HG03066 (cell line): ENCODE measurements around the gene ARHGEF16.

Experiments used
- ATAC-seq: cut with Tn5 transposase; IDR thresholded peaks from one replicate; pipeline ENCODE4 v1.9.1; 2021; ENCODE audit warnings: low read depth; ENCODE audit not compliant: unreplicated experiment

The ARHGEF16 gene

DNA sequence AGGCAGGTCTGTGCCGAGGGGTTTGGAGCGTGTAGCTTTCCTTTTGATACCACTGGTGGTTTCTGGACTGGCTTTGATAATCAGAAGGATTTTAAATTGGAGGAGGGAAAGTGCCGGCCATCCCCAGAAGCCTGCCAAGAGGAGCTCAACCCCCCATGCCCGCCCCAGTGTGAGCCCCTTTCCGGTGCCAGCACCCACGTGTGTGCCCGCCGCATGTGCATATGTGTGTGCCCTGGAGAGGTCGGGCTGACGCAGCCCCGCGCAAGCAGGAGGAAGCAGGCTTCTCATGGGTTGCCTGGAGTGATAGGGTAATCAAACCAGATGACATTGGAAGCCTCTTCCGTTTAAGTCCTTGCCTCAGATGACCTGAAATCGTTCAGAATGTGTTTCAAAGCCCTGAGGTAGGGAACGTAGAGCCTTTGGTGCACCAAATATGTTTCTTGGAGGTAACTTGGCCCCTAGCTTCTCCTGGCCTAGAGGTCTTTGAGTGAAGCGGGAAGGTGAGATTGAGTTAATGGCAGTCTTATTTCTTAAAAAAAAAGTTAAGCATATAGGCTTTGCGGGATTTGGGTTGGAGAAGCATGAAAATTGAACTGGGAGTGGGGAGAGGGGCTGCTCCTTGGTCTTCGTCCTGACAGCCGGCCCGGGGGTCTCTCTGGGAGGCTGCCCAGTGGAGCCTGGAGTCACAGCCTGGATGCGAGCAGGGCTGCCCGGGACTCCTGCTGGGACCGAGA lies 34.1 kb upstream of the ARHGEF16 start:
- no peak for ATAC-seq

DNA sequence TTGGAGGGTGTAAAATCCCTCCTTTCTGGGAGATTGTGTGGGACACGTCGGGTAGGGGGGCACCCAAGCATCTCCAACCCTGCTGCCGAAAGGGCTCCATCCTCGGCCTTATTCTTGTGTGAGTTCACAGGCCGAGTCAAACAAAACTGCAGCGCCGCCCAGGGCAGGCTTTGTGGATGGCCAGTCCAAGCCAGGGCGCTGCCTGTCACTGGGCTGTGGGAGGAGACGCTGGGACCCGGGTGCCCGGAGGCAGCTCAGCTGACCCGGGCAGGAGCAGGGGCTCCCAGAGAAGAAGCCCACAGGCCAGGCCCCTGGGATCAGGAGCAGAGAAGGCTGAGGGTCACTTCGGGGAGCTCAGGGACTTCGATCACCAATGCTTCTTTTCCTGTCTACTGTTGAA lies 31.8 kb upstream of the ARHGEF16 start:
- no peak for ATAC-seq

DNA sequence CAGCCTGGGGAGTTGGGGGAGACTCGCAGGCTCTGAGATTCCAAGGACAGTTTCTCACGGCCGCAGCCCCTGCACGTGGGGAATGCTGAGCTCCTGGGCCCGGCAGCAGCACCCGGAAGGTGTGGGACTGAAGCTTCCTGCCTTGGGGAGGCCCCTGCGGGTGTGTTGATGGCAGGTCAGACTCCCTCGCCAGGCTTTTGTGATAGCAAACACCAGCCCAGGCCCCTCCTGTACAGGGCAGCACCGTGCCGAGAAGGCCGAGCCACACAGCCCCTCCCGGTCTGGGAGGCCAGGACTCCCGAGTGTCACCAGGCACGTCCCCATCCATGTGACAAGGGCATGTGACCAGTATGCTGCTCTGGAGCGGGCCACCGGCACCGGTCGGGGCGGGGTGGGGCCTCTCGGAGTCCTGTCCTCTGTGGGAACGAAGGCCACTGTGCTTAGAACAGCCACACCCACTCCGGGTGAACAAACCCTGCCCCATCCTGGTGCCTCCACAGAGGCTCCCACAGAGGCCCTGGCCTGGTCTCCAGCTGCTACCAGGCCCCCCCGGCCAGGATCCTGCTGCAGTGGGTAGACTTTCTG lies 31.1 kb upstream of the ARHGEF16 start:
- ATAC-seq, result no peak

DNA sequence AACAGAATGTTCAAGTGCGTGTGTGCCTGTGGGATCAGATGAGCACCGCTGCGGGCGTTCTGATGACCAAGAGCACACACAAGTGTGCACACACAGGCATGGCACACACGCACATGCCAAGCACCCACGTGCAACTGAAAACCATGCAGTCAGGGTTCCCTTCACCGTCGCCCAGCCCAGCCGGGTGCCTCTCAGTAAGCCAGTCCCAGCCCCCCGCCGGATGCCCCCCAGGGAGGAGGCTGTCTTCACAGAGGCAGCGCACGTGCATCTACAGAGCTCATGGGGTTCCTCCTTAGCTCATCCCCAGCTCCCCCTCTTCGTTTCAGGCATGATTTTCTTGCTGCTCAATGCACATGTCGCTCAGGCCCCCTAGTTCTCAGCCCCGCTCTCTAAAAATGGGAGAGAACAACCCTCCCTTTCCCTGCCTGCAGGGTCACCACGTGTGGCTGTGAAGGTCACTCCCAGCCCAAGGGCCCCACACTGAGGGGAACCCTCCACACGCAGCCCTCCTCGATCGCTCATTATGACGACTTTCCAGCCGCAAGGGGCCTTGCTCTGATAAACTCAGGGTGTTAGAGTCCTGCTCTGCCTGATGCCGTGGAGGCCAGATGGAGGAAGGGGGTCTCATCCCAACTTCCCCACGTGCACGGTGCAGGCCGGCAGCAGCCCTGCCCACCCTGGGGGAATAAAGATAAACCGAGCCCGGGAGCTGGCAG lies 30.4 kb upstream of the ARHGEF16 start:
- no peak for ATAC-seq

DNA sequence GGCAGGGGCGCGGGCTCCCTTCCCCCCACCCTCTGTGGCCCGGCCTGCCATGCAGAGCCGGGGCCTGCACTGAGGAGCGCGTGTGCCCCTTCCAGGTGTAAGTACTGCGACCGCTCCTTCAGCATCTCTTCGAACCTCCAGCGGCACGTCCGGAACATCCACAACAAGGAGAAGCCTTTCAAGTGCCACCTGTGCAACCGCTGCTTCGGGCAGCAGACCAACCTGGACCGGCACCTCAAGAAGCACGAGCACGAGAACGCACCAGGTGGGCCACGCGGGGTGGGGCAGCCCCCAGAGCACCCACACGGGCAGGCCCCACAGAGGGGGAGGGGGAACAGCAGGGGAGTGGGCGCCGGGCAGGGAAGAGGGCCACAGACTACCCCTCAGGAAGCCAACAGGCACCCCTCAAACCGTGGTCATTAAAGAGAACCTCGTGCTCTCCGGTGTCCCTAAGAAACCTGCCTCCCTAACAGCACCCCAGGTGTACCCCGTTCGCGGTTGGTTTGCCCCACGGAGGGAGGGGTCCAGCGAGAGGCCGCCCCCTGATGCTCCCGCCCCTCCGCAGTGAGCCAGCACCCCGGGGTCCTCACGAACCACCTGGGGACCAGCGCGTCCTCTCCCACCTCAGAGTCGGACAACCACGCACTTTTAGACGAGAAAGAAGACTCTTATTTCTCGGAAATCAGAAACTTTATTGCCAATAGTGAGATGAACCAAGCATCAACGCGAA lies 28.8 kb upstream of the ARHGEF16 start:
- ATAC-seq, result no peak

DNA sequence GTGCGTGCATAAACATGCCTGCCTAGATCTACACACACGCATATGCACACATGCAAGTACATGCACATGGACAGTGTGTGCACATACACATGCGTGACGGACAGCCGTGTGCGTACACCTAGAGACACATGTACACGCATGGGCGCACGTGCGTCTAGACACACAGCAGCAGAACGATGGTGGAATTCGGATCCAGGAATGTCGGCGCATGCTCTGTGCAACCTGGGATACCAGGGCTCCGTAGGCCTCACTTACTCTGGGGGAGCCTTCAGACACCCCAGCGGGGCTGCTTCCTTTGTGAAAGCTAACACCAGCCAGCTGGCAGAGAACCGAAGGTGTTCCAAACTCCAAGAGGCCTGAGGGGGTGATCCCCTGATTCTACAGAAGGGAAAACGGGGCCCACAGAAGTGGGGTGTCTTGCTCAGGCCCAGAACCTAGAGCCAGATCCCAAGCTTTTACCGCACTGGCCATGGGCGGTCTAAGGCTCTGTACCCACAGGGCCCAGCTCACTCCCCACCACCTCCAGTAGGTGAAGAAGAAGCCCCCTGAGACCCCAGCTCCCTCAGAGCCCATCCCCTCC lies 27.4 kb upstream of the ARHGEF16 start:
- no peak for ATAC-seq

DNA sequence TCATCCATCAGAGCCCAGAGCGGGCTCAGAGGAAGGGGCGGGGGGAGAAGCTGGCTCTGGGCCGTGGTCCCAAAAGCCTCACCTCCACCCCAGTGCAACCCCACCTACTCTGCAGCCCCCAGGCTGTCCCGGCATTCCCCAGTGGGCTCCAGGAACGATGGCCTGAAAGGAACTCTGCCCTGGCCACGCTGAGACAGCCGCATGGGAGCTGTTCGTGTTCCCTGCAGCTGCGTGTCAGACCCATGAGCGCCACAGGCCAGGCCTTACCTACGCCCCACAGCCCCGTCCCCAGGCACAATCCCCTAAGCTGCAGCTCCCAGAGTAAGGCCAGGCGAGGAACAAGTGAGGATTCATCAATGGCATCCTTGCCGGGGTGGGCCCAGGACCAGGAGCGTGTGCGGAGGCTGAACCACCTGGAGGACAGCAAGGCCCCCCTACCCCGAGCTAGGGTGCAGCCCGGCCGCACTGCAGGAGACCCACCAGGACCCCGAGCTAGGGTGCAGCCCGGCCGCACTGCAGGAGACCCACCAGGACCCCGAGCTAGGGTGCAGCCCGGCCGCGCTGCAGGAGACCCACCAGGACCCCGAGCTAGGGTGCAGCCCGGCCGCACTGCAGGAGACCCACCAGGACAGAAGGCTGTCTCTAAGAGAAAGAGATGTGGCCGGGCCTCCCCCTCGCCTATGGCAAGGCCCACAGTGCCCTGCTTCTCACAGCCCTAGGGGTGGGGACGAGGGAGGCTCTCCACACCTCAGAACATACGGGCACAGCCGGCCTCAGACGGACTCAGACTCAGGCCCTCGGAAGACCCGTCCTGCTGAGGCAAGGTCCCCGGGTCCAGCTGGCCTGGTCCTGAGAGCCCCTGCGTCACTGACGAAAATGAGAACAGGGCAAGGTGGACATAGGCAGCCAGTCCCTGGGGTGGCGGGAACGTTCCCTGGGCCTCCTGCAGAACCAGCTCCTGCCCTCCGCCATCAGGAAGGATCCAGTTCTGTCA lies 26.5 kb upstream of the ARHGEF16 start:
- no peak for ATAC-seq

DNA sequence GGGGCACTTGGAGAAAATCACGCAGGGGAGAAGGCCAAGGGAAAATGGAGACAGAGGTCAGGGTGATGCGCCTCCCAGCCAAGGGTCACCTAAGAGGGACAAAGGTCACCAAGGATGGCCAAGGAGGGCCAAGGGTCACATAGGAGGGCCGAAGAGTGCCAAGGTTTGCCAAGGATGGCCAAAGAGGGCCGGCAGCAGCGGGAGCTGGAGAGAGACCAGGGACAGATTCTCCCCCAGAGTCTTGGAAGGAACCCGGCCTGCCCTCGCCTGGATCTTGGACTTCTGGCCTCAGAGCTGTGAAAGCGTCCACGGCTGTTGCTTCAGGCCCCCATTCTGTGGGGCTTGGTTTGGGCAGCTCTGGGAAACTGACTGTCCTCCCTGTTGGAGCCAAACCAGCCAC lies 25.6 kb upstream of the ARHGEF16 start:
- no peak for ATAC-seq

DNA sequence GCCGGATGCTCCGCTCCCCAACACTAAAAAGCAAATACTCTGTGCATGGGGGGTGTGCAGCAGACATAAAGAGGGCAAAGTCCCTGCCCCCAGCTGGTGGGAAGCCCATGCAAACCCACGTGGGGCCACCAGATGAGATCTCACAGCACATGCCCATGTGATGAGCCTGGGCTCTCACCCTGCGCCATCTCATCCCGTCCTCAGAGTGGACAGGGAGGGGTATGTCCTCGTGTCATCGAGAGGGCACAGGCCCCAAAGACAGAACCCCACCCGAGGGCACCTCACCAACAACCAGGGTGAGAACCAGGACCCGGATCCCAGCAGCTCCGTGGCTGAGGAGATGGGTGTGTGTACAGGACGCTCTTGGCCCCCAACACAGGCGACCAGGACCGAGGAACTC lies 25.1 kb upstream of the ARHGEF16 start:
- no peak for ATAC-seq

DNA sequence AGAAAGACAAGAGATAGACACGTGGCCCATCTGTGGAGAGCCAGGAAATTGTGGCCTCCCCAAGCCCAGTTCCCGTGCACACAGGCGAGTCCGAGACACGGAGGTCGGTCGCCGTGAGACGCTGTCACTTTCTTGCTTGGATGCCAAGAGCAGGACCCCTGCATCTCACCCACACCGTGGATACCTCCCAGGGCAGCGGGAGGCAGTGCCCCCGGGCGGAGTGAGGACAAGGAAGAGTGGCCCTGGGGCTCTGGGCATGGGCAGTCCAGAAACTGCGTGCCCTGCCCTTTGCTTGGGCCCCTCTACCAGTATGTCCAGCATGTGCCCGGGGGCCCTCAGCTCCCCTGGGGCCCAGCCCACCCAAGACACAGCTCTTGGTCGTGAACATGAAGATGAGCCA lies 24.7 kb upstream of the ARHGEF16 start:
- ATAC-seq, result no peak

DNA sequence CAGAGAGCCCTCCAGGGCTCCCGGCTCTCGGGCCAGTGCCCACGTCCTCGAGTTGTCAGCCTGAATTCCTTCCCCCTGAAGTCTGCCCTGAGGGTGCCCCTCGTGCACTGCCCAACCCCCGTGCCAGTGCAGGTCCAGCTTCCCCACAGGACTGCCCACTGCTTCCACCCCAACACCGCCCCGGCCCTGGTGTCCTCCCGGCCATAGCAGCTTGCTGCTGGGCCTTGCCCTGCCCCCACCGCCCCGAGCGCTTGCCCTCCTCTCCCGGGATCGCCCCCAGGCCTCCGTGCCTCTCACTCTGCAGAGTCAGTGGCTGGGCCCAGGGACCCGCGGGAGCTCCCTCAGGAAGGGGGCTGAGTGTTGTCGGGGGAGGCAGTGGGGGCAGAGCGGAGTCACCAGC lies 24.1 kb upstream of the ARHGEF16 start:
- ATAC-seq, result no peak

DNA sequence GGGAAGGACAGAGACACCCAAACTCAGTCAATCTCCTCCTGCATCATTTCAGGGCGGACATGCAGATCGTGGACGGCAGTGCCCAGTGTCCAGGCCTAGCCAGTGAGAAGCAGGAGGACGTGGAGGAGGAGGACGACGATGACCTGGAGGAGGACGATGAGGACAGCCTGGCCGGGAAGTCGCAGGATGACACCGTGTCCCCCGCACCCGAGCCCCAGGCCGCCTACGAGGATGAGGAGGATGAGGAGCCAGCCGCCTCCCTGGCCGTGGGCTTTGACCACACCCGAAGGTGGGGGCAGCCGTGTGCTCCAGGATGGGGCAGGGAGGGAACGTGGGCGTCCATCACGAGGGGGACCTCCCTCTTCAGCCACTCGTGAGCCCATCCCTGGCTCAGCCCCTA lies 23.6 kb upstream of the ARHGEF16 start:
- no peak for ATAC-seq

DNA sequence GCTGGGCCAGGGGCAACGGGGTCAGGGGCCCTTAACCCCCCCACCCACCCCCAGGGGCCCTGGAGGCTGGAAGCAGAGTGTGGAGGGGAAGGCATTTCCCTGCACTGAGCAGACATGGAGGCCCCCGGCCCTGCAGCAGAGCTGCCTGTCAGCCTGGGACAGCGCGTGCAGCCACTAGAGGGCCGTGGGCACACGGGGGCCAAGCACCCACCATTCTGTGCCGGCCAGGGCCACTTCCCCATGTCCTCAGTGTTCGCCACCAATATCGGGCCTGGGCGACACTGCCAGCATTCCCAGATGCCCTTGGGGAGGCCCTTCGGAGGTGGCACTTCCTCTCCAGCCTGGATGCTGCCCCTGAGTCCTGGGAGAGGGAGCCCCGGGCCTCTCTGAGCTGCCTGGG lies 23.2 kb upstream of the ARHGEF16 start:
- ATAC-seq, result no peak

DNA sequence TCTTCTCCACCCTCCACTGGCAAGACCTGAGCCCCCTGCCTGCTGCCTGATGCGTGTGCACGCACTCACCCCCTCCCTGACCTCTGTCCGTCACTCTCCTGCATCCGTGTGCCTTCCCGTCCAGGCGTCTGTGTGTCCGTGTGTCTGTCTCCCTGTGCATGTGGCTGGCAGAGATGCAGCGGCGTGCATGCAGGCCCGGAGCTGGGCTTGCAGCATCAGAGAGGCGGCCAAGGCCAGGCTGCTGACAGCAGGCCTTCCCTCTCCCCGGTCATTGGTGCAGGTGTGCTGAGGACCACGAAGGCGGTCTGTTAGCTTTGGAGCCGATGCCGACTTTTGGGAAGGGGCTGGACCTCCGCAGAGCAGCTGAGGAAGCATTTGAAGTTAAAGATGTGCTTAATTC lies 22.8 kb upstream of the ARHGEF16 start:
- no peak for ATAC-seq

DNA sequence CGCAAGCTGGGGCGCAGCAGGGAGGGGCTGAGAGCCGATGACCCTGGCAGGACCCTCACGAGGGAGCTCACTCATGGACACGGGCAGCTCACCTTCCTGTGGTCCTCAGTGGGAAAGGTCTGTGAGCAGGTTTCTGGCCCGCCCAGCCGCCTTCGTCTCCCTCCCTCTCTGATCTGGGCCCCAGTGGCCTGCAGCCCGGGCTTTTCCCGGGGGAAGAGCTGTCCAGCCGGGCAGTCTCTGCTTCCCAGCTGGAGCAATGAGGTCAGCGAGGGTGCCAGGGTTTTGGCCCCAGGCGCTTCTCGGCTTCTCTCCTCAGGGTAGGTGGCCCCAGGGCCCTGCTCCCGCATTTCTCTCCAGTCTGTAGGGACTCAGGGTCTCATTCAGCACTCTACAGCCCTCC lies 22.2 kb upstream of the ARHGEF16 start:
- no peak for ATAC-seq

DNA sequence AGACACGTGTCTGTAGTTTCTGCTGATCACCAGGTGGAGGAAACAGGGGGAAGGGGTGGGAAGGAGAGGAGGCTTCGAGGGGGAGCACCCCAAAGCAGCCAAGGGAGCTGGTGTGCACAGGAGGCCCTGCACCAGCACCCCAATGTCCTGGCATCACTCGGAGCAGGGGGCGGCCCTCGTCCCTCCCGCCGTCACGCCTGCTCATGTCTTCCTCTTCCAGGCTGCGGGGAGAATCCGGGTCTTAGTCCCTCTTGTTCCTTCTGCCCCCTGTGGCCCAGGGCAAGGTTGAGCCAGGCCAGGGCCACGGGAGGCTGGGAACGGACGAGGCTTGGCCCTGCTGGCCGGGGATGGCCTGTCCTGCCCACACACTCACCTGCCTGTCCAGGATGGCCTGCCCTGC lies 21.4 kb upstream of the ARHGEF16 start:
- ATAC-seq, result no peak

DNA sequence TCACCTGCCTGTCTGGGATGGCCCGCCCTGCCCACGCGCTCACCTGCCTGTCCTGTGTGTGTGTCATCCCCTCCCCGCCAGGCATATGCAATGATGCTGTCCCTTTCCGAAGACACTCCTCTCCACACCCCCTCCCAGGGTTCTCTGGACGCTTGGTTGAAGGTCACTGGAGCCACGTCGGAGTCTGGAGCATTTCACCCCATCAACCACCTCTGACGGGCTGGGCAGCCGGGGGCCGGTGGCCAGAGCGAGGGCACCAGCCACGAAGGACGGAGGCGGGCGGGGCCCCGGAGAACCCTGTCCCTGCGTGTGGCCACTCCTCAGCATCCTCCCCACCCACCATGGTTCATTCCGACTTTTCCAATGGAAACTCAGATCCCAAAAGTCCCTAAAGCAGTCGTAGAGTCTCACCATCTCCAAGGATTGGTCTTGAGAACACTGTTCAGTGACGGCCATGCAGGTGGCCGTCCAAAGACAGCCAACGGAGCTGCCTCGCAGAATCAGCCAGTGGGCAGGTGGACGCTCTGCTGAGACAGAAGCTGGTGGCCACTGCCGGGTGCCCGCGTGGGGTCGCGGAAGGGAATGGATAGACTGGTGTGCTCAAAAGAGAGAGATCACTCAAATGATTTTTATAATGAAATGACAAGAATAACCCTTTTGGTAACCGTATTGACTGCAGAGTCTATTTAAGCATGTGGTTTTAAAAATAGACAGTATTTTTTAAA lies 20.7 kb upstream of the ARHGEF16 start:
- ATAC-seq, result no peak

DNA sequence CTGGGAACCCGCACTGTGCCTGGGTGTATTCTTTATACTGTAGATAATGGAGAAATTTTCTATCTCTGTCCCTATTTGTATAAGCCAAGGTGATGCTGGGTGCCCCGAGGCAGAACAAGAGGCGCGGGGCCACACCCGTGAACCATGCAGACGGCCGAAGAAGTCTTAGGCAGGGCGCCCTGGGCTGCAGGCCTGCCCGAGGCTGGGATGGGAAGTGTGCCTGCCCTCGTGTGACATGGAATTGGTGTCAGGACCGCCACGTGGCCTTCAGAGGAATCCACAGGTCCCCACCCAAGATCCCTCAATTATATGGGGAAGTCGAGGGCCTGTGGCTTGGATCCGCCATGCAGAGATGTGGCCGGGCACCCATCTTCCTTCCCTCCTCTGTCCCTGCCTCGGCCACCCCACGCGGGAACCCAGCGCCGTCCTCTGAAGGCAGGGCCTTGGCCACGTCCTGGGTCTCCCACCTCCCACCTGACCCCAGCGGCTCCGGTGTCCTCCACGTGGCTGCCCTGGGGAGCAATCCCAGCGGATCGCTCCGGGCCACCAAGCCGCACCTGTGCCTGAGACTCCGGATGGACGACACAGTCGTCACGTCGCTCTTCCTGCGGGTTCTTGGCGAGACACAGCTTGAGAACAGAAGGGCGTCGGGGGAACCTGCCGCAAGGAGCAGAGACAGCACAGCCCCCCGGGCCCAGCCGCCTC lies 19.9 kb upstream of the ARHGEF16 start:
- no peak for ATAC-seq

DNA sequence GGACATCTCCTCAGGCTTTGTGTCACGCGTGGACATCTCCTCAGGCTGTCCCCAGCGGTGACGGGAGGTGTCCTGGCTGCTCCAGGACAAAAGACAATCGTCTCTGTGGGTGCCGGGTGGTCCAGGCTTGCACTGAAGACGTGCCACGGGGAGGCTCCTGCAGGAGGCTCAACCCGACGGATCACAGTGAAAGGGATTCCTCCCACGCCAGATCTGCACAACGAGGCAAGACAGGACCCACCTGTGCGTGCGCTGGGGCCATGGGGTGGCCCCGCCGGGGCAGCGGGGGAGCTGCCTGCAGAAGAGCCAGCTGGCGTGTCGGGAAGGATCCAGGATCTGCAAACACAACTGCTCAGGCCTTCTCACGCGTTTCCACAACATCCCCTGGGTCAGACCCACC lies 18.8 kb upstream of the ARHGEF16 start:
- no peak for ATAC-seq
